GM12878 (cell line): ENCODE measurements around the gene NPL. TPM values are rescaled to one million over a fixed set of nuclear protein-coding genes. Genes with fewer than 3 reads are reported as not detected.

ENCODE experiments used
- ATAC-seq: fragments of 200-7000 bp; cut with Tn5 transposase; 3 replicates; pipeline ENCODE4 v1.9.1; 2020; ENCODE audit warnings: mild to moderate bottlenecking, moderate library complexity
- BruUV-seq: library from RNA; stranded (reverse); fragments of 400-500 nt; replicated peaks from 2 replicates; lab custom pipeline; 2021; lab: Mats Ljungman, UMichigan
- CTCF ChIA-PET: fragments of 300-600 bp; sonication (Branson Sonifier 250); formaldehyde crosslinking; extraction: SDS; loops from one replicate; lab custom pipeline; 2021; ENCODE audit warnings: inconsistent platforms; lab: Yijun Ruan, JAX
- POLR2A ChIA-PET: fragments of 350-600 bp; formaldehyde crosslinking; extraction: SDS; loops from one replicate; lab custom pipeline; 2021; ENCODE audit warnings: inconsistent platforms; lab: Charles Lee
- RAD21 ChIA-PET: fragments of 300-600 bp; sonication (Branson Sonifier 250); formaldehyde crosslinking; loops from one replicate; lab custom pipeline; 2023; ENCODE audit warnings: antibody characterized with exemption; ENCODE audit not compliant: unreplicated experiment; lab: Charles Lee
- SMC1A ChIA-PET: fragments of 300-600 bp; sonication (Branson Sonifier 250); formaldehyde crosslinking; loops from one replicate; lab custom pipeline; 2023; ENCODE audit not compliant: unreplicated experiment, uncharacterized antibody; lab: Charles Lee
- DNase-seq: peaks from one replicate; pipeline ENCODE4 v3.0.0-alpha.2; 2011; ENCODE audit warnings: low read depth, low spot score
- FAIRE-seq: peaks from 3 replicates; lab custom pipeline; 2011; peaks lifted over from hg19 to GRCh38; lab: Jason Lieb, UNC
- H2AFZ ChIP-seq: 2 replicates; pipeline ENCODE4 v1.6.0; 2011; ENCODE audit warnings: low read depth, low read length, control low read depth; ENCODE audit not compliant: control insufficient read depth
- H3K27ac ChIP-seq: 2 replicates; pipeline ENCODE4 v1.5.1; 2011; ENCODE audit warnings: control low read depth; ENCODE audit not compliant: control insufficient read depth, insufficient read depth
- H3K27me3 ChIP-seq, 2 experiments: replicated peaks in 1 of 2; 2 replicates each; pipeline versions ENCODE4 v1.6.0 to v1.6.1; 2011; ENCODE audit warnings: low read length in 1 of 2; ENCODE audit not compliant: control insufficient read depth in 2 of 2, insufficient read depth in 2 of 2
- H3K36me3 ChIP-seq, 2 experiments: 2 replicates each; pipeline ENCODE4 v1.5.1; 2011; ENCODE audit warnings: low read length in 1 of 2; ENCODE audit not compliant: control insufficient read depth in 2 of 2, insufficient read depth in 2 of 2
- H3K4me1 ChIP-seq: 2 replicates; pipeline ENCODE4 v1.6.1; 2011; ENCODE audit warnings: mild to moderate bottlenecking, low read length, moderate library complexity, mixed read lengths; ENCODE audit not compliant: control insufficient read depth, insufficient read depth
- H3K4me2 ChIP-seq: 2 replicates; pipeline ENCODE4 v1.6.0; 2011; ENCODE audit warnings: control low read depth; ENCODE audit not compliant: control insufficient read depth, insufficient read depth
- H3K4me3 ChIP-seq: fragments of 200-600 bp; sonication (generic); 2 replicates; pipeline ENCODE4 v1.5.1; 2016
- H3K79me2 ChIP-seq: 2 replicates; pipeline ENCODE4 v1.6.0; 2011; ENCODE audit warnings: low read length; ENCODE audit not compliant: control insufficient read depth, insufficient read depth
- H3K9ac ChIP-seq: 2 replicates; pipeline ENCODE4 v1.8.0; 2011; ENCODE audit warnings: low read length, control low read depth, mixed read lengths; ENCODE audit not compliant: control insufficient read depth, insufficient read depth
- H3K9me3 ChIP-seq: replicated peaks from 3 replicates; pipeline ENCODE4 v1.5.1; 2011; ENCODE audit warnings: mild to moderate bottlenecking, low read length; ENCODE audit not compliant: control insufficient read depth, insufficient read depth
- H4K20me1 ChIP-seq: 2 replicates; pipeline ENCODE4 v1.6.0; 2011; ENCODE audit not compliant: control insufficient read depth, insufficient read depth
- MTA2 ChIP-seq: fragments of 450-650 bp; IDR thresholded peaks from 2 replicates; pipeline ENCODE4 v1.6.1; 2016; ENCODE audit warnings: low read depth, mild to moderate bottlenecking, moderate library complexity
- MTA3 ChIP-seq: IDR thresholded peaks from 2 replicates; pipeline ENCODE4 v1.6.1; 2012; ENCODE audit warnings: low read length, inconsistent platforms, borderline replicate concordance
- PKNOX1 ChIP-seq: fragments of 450-650 bp; IDR thresholded peaks from 2 replicates; pipeline ENCODE4 v1.6.1; 2016; ENCODE audit warnings: mild to moderate bottlenecking
- ZBTB11 ChIP-seq: fragments of 450-650 bp; formaldehyde crosslinking; IDR thresholded peaks from 2 replicates; pipeline ENCODE4 v1.5.0; 2022; ENCODE audit warnings: mild to moderate bottlenecking, missing genetic modification characterization
- WGBS: methylation state at CpG from one replicate; pipeline ENCODE4 v1.1.6; 2016; ENCODE audit warnings: low lambda C conversion rate; ENCODE audit not compliant: insufficient replicate concordance, insufficient coverage; ENCODE audit errors: missing lambda C conversion rate; 5-methylcytosine and 5-hydroxymethylcytosine counted together
- in situ Hi-C: fragments of 300-500 bp; cut with MboI; formaldehyde crosslinking; loops from 9 replicates; pipeline ENCODE4 v1.14.3; 2018; ENCODE audit warnings: mixed read lengths
- intact Hi-C: fragments of 100-400 bp; cut with micrococcal nuclease; formaldehyde crosslinking; loops from one replicate; pipeline ENCODE4 v1.14.2; 2022; ENCODE audit not compliant: unreplicated experiment
- polyA plus RNA-seq, 11 experiments: library from polyadenylated mRNA; depleted of rRNA in 4 of 11; unstranded in 6 of 11; stranded (reverse) in 5 of 11; fragments of >200 nt; fragmentation: Nextera tagmentation in 4 of 11; fragmentation: Illumina TruSeq in 1 of 11; extraction: Ambion mirVana in 4 of 11; extraction: Trizol in 1 of 11; gene quantifications; 1 replicate in 1 of 11; 2 replicates in 10 of 11; pipeline versions ENCODE4 v1.2.1 to v1.2.3, GENCODE V29; 2011 to 2016; ENCODE audit warnings: inconsistent platforms in 2 of 11, missing spikeins in 2 of 11, low read depth in 1 of 11
- total RNA-seq, 4 experiments: library from RNA; depleted of rRNA in 3 of 4; stranded (reverse); fragments of >200 nt in 3 of 4; fragmentation: Illumina TruSeq in 1 of 4; extraction: Trizol in 1 of 4; gene quantifications; 2 replicates each; pipeline versions ENCODE4 v1.2.1 to v1.2.3, GENCODE V29; 2013 to 2021

The NPL gene
- total and polyA plus RNA-seq, 10 of the 15 experiments (the other 5 are each of a cell fraction or from before 2014, with no cell fraction given): 5.3 to 19.2 (median 10.0) TPM

GRCh38 chr1:182791281-182792179, 2.0 kb downstream of the NPL start:
- ATAC-seq (no peak), FAIRE-seq (no peak), DNase-seq (no peak)
- POLR2A ChIA-PET: interaction anchor here (0.7 to 1.3 kb wide), 5 partner anchors 37 to 762 kb away, joined by 3 read pairs; no protein-coding TSS in a partner anchor
- in situ Hi-C loops (no loop called here), intact Hi-C loops (loop anchor here (5.0 kb wide), 1 partner anchor 46 kb away; the partner anchor contains the start of gene DHX9)
- H3K4me2 ChIP-seq: no peak overlapping the region
- RAD21 ChIA-PET: interaction anchor here (0.7 to 2.6 kb wide), 9 partner anchors 32 to 203 kb away, joined by 3 to 11 read pairs (median 4); partner anchors contain the start of gene RGS16
- no peak overlapping the region for H3K9ac ChIP-seq
- no peaks in the 10 kb centered on the region for H3K9me3 ChIP-seq
- H3K27ac ChIP-seq: no peak overlapping the region
- TF ChIP-seq MTA3 (no peak), ZBTB11 (no peak), MTA2 (no peak), PKNOX1 (0 out of 2 replicates have a peak, but pooled peaks have one; percentile 14)
- no TSS peak for BruUV-seq
- no peak overlapping the region for H2AFZ ChIP-seq
- H3K27me3 ChIP-seq: no peaks in the 10 kb centered on the region
- CTCF ChIA-PET: interaction anchor here (0.8 to 18.8 kb wide), 5 partner anchors 9 to 188 kb away, joined by 3 to 1888 read pairs (median 3); partner anchors contain the start of genes RGS16 and RNASEL
- 60% methylated on average over 8 of the region's 8 CpGs for WGBS
- H3K79me2 ChIP-seq: no peaks in the 10 kb centered on the region
- H3K4me1 ChIP-seq: peaks cover 7% of the 10 kb centered on the region; the same call in 1 of the 2 replicates
- SMC1A ChIA-PET: interaction anchor here (0.6 to 15.3 kb wide), 13 partner anchors 10 to 445 kb away, joined by 3 to 1145 read pairs (median 3); partner anchors contain the start of genes DHX9, RGS16 and RNASEL
- no peak overlapping the region for H3K4me3 ChIP-seq
- H4K20me1 ChIP-seq: no peaks in the 10 kb centered on the region
- H3K36me3 ChIP-seq: no peaks in the 10 kb centered on the region
